Hematopoietic multipotent progenitor cell treated with erythropoietin and hydrocortisone succinate and interleukin-3 and kit ligand, for 8 days (in vitro differentiated cells): Measurements from ENCODE around the gene INSR.

Experiments
- DNase-seq: peaks from one replicate; pipeline ENCODE4 v3.0.0-alpha.2; 2015

Gene INSR

DNA sequence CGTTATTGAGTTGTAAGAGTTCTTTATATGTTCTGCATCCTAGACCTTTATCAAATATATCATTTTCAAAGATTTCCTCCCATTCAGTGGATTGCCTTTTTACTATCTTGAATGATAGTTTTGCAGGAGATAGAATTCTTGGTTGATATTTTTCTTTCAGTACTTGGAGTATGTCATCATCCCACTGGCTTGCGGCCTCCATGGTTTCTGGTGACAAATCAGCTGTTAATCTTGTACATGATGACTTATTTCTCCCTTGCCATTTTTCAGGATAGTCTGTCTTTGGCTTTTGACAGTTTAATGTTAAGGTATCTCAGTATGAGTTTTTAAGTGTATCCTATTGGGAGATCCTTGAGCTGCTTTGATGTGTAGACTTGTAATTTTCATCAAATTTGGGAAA lies 216.2 kb downstream of the INSR start:
- no peak for DNase-seq

DNA sequence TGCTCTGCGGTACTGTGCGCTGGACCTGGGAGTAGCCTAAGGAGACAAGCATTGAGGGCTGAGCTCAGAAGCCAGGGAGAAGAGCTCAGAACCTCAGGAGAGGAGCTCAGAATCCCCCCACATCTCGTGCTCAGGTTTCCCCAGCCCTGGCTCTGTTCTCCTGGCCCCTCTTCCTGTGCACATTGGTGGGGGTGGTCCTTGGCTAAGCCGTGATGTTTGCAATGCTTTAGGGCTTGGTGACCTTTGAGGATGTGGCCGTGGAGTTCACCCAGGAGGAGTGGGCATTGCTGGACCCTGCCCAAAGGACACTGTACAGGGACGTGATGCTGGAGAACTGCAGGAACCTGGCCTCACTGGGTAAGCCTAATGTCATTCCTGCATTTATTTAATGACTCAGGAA lies 218.1 kb downstream of the INSR start:
- DNase-seq = no peak

- no peak for DNase-seq
Observed at GRCh38 chr19:7074705-7075282, 219.4 kb downstream of the INSR start.

GRCh38 chr19:7072541-7072940 lies 221.7 kb downstream of the INSR start:
- DNase-seq = no peak

- no peak for DNase-seq
Observed at GRCh38 chr19:7069904-7070226, 224.3 kb downstream of the INSR start.

GRCh38 chr19:7069042-7069903 lies 224.9 kb downstream of the INSR start, which contains the start of gene ZNF557:
ZNF557 (plus strand) TSS chr19:7069703; CDS start chr19:7075075, 5,372 bp downstream.
- peak; percentile 96 for DNase-seq

- DNase-seq = no peak
Observed at GRCh38 chr19:7068599-7068998, 225.6 kb downstream of the INSR start.

GRCh38 chr19:7067716-7068115 lies 226.5 kb downstream of the INSR start:
- DNase-seq = no peak

DNA sequence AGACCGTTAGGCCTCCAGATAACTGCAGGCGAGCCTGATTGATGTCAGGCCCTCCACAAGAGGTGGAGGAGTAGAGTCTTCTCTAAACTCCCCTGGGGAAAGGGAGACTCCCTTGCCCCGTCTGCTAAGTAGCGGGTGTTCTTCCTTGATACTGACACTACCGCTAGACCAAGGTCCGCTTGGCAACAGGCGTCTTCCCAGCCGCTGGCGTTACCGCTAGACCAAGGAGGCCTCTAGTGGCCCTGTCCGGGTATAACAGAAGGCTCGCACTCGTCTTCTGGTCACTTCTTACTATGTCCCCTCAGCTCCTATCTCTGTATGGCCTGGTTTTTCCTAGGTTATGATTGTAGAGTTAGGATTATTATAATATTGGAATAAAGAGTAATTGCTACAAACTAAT lies 227.1 kb downstream of the INSR start:
- DNase-seq = peak; percentile 43

DNA sequence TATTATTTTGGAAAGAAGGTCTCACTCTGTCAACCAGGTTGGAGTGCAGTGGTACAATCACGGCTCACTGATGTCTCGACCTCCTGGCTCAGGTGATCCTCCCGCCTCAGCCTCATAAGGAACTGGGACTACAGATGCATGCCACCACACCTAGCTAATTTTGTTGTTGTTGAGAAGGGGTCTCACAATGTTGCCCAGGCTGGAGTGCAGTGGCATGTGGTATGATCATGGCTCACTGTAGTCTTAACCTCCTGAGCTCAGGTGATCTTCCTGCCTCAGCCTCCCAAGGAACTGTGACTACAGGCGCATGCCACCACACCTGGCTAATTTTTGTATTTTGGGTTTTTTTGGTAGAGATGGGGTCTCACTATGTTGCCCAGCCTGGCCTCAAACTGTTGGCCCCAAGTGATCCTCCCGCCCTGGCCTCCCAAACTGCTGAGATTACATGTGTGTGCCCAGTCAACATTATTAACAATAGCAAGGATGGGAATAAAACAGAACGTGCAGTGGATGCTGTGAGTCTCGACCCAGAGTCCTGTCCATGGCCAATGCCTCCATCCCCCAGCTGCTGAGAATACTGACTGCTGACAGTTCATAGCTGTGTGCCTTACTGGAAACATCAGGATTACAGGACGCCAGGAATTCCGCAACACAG lies 230.3 kb downstream of the INSR start:
- DNase-seq = no peak

GRCh38 chr19:7063339-7063738 lies 230.9 kb downstream of the INSR start:
- DNase-seq = no peak
